Measurements from ENCODE around the gene PLA2G4A.

The PLA2G4A gene

DNA sequence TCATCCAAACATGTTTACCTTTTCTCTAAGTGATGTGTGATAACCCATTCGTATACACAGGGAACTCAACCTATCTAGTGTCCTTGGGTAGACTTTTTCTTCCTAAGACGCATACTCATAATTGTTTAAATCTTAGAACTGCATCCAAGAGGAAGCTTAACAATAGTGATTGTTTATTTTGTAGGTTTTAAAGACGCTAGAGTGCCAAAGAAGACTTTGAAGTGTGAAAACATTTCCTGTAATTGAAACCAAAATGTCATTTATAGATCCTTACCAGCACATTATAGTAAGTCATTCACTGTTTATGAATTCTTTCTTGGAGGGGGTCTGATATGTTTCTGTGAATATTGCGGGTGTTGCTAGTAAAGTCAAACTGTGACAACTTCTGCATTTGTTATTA is 25.4 kb downstream of the PLA2G4A start:
- Histone ChIP-seq H3K27me3 (ENCODE audit: insufficient read depth, poor library complexity, severe bottlenecking) (no peaks in the 10 kb centered on the region), H3K27ac (replicated peaks) (no peak overlapping the region), H3K4me3 (replicated peaks; ENCODE audit: insufficient read depth, low read length) (no peak overlapping the region)
- TF ChIP-seq GABPA (IDR thresholded peaks at IDR 0.05; ENCODE audit: low read depth) (no peak), SPI1 (IDR thresholded peaks at IDR 0.05; ENCODE audit: borderline replicate concordance, low read depth) (no peak), POLR2AphosphoS5 (IDR thresholded peaks at IDR 0.05; ENCODE audit: low read depth) (no peak)
- TF ChIP-seq, protein P1, sequence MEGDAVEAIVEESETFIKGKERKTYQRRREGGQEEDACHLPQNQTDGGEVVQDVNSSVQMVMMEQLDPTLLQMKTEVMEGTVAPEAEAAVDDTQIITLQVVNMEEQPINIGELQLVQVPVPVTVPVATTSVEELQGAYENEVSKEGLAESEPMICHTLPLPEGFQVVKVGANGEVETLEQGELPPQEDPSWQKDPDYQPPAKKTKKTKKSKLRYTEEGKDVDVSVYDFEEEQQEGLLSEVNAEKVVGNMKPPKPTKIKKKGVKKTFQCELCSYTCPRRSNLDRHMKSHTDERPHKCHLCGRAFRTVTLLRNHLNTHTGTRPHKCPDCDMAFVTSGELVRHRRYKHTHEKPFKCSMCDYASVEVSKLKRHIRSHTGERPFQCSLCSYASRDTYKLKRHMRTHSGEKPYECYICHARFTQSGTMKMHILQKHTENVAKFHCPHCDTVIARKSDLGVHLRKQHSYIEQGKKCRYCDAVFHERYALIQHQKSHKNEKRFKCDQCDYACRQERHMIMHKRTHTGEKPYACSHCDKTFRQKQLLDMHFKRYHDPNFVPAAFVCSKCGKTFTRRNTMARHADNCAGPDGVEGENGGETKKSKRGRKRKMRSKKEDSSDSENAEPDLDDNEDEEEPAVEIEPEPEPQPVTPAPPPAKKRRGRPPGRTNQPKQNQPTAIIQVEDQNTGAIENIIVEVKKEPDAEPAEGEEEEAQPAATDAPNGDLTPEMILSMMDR (IDR thresholded peaks at IDR 0.05; ENCODE audit: insufficient read depth, low read length) = no peak
- TF ChIP-seq, protein P2, sequence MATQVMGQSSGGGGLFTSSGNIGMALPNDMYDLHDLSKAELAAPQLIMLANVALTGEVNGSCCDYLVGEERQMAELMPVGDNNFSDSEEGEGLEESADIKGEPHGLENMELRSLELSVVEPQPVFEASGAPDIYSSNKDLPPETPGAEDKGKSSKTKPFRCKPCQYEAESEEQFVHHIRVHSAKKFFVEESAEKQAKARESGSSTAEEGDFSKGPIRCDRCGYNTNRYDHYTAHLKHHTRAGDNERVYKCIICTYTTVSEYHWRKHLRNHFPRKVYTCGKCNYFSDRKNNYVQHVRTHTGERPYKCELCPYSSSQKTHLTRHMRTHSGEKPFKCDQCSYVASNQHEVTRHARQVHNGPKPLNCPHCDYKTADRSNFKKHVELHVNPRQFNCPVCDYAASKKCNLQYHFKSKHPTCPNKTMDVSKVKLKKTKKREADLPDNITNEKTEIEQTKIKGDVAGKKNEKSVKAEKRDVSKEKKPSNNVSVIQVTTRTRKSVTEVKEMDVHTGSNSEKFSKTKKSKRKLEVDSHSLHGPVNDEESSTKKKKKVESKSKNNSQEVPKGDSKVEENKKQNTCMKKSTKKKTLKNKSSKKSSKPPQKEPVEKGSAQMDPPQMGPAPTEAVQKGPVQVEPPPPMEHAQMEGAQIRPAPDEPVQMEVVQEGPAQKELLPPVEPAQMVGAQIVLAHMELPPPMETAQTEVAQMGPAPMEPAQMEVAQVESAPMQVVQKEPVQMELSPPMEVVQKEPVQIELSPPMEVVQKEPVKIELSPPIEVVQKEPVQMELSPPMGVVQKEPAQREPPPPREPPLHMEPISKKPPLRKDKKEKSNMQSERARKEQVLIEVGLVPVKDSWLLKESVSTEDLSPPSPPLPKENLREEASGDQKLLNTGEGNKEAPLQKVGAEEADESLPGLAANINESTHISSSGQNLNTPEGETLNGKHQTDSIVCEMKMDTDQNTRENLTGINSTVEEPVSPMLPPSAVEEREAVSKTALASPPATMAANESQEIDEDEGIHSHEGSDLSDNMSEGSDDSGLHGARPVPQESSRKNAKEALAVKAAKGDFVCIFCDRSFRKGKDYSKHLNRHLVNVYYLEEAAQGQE (IDR thresholded peaks at IDR 0.05; ENCODE audit: insufficient replicate concordance, low read depth) = no peak
- DNase-seq (ENCODE audit: low read depth in 1 of 2, low spot score in 1 of 2) = no peak

DNA sequence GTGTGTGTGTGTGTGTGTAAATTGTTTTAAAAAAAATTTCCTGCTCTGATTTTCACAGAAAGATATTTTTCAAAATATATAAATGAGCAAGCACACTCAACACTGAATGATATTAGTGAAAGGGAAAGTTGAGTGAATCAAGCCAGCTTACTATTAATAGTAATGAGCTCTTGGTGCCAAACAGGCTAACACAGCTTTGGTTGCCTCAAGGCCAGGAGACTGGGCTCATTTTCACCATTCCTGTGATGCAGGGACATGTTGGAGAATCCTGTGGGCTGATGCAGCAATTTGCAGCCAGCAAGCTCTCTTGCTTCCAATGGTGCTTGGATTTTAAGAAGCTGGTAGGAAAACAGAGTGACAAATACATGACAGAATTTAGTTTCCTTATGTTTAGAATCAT is 30.2 kb downstream of the PLA2G4A start:
- Histone ChIP-seq H3K27me3 (ENCODE audit: insufficient read depth, poor library complexity, severe bottlenecking) (no peaks in the 10 kb centered on the region), H3K27ac (replicated peaks) (no peak overlapping the region), H3K4me3 (replicated peaks; ENCODE audit: insufficient read depth, low read length) (no peak overlapping the region)
- TF ChIP-seq SPI1 (IDR thresholded peaks at IDR 0.05; ENCODE audit: borderline replicate concordance, low read depth) = no peak
- no peak for TF ChIP-seq GABPA (IDR thresholded peaks at IDR 0.05; ENCODE audit: low read depth)
- TF ChIP-seq, protein P2 (IDR thresholded peaks at IDR 0.05; ENCODE audit: insufficient replicate concordance, low read depth) = no peak
- TF ChIP-seq, protein P1 (IDR thresholded peaks at IDR 0.05; ENCODE audit: insufficient read depth, low read length) = no peak
- TF ChIP-seq POLR2AphosphoS5 (IDR thresholded peaks at IDR 0.05; ENCODE audit: low read depth) = no peak
- no peak for DNase-seq (ENCODE audit: low read depth in 1 of 2, low spot score in 1 of 2)

DNA sequence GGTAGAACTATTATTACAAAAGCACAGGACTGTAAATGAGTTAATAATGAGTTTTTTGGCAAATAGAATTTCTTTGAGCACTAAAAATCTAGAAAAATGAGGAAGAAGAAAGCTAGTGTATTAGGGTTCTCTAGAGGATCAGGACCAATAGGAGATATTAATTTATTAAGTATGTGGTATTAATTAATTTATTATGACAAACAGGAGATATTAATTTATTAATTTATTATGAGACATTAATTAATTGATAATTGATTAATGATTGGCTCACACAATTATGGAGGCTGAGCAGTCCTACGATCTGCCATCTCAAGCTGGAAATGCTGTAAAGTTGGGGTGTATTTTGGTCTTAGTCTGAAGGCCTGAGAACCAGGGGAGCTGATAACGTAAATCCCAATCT is 31.2 kb downstream of the PLA2G4A start:
- Histone ChIP-seq H3K27ac (replicated peaks) (no peak overlapping the region), H3K4me3 (replicated peaks; ENCODE audit: insufficient read depth, low read length) (no peak overlapping the region), H3K27me3 (ENCODE audit: insufficient read depth, poor library complexity, severe bottlenecking) (no peaks in the 10 kb centered on the region)
- DNase-seq (ENCODE audit: low read depth in 1 of 2, low spot score in 1 of 2) = no peak
- TF ChIP-seq POLR2AphosphoS5 (IDR thresholded peaks at IDR 0.05; ENCODE audit: low read depth) (no peak), GABPA (IDR thresholded peaks at IDR 0.05; ENCODE audit: low read depth) (no peak), SPI1 (IDR thresholded peaks at IDR 0.05; ENCODE audit: borderline replicate concordance, low read depth) (no peak)
- TF ChIP-seq, protein P1 (IDR thresholded peaks at IDR 0.05; ENCODE audit: insufficient read depth, low read length) = no peak
- TF ChIP-seq, protein P2 (IDR thresholded peaks at IDR 0.05; ENCODE audit: insufficient replicate concordance, low read depth) = no peak
